GM18526 (cell line): ENCODE measurements around the gene FOXK2.

Experiments used
- POLR2A ChIP-seq: IDR thresholded peaks from 3 replicates; pipeline ENCODE4 v1.6.1; 2011; ENCODE audit not compliant: insufficient read length; ENCODE audit errors: extremely low read depth

The FOXK2 gene

GRCh38 chr17:82551779-82552457 is 32.4 kb downstream of the FOXK2 start:
- TF ChIP-seq POLR2A: no peak

DNA sequence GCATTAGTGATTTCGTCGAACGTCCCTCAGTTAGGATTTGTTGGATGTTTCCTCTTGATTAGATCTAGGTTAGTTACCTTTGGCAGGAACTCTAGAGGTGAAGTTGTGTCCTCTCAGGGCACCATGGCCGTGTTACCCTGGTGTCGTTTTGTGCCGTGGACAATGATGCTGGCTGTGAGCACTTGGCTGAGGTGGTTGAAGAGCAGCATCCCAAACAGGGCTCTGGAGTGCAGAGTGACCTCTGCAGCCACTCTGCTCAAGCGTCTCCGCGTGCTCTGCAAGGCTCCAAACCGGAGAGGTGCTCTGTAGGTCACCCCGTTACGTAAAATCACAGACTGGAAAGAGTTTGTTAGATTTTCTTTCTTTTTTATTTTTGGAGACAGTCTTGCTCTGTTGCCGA is 33.0 kb downstream of the FOXK2 start:
- no peak for TF ChIP-seq POLR2A

GRCh38 chr17:82553210-82553930 is 33.8 kb downstream of the FOXK2 start:
- no peak for TF ChIP-seq POLR2A

GRCh38 chr17:82559566-82560251 is 40.2 kb downstream of the FOXK2 start:
- TF ChIP-seq POLR2A: no peak

DNA sequence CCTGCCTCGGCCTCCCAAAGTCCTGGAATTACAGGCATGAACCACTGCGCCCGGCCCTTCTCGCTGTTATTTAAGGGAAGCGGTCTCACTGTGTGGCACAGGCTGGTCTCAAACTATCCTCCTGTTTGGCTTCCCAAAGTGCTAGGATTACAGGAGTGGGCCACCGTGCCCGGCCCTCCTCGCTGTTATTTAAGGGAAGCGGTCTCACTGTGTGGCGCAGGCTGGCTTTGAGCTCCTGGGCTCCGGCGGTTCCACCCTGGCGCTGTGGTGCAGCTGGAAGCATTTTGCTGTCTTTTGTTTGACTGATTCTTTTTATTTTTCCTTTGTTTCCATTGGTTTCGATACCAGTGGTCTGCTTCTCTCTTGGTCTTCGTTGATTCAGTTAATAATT is 40.7 kb downstream of the FOXK2 start:
- no peak for TF ChIP-seq POLR2A

- TF ChIP-seq POLR2A: no peak
These were observed 41.4 kb downstream of the FOXK2 start for GRCh38 chr17:82560802-82561428.

DNA sequence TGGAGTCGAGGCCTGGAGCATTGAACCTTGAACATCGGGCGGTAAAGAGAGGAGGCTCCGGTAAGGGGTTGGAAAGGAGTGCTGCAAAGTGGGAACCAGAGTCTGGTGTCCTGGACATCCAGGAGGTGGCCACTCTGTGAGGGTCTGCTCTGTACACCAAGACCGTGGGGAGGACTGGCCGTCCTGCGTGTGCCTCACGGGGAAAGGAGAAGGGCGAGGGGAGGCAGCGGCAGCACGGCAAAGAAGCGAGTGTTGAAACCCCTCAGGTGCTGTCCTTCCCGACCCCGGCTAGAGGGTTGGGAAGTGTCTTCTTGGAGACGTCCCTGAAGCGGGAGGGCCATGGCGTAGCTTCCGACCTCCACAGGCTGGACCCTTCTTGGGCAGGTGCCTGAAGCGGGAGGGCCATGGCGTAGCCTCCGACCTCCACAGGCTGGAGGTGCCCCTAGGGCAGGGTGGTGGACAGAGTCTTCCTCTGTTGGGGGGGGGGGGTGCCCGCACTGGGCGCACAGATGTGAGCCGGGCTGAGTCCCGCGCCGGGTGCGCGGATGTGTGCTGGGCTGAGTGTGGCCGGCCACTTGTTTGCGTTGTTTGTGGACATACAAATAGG is 42.0 kb downstream of the FOXK2 start:
- TF ChIP-seq POLR2A: no peak

GRCh38 chr17:82563318-82563717 is 43.8 kb downstream of the FOXK2 start:
- TF ChIP-seq POLR2A: no peak

- no peak for TF ChIP-seq POLR2A
These were observed 44.7 kb downstream of the FOXK2 start for GRCh38 chr17:82564241-82564640.

- TF ChIP-seq POLR2A: no peak
These were observed 46.0 kb downstream of the FOXK2 start for GRCh38 chr17:82565551-82565950.

DNA sequence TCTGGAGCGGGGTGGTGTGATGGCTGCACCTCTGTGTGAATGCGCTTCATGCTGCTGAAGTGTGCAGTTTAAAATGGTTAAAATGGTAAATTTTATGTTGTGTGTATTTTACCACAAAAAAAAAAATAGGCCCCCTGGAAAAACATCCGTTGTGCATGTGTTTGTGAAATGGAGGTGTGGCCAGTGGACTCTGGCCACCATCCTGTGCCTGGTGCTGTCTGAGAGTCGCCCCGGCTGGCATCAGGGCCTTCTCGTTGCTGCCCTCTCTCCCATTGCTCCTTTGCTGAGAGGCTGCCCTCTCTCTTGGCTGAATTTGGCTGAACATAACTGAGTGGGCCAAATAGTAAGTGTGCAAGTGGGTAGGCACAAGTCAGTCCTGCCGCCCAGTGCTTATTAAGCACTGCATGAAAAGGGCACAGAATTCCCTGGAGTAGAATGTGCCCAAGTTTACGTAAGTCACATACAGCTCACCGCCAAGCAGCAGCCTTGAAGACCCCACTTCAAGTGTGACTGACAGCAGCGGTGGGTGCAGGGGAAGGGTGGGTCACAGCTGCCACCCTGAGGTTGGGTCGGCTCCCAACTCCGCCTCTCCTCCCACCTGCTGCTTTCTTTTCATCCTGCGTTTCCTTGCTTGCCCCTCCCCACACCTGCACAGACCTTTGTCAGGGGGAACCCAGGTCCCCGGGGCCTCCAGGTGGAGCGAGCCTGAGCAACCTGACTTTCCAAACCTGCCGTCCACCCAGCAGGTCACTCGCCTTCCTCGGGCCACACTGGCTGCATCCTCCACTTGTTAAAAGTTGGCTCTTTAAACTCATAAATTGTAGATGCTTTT is 46.8 kb downstream of the FOXK2 start:
- no peak for TF ChIP-seq POLR2A

DNA sequence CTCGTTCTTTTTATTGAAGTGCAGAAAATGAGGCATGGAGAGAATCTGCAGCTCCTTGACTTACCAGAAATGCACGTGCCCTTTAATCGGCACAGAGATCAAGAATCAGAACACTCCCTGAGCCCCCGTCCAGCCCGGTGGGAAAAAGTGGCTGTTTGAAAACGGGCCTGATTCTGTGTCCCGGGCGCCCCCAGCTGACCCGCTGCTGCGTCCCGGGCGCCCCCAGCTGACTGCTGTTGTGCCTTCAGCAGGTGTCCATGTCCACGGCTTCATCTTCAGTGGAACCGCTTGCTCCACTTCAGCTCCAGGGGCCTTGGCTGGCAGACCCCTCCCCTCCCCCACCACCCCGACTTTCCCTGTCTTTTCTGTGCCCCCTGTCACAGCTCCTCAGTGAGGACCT is 47.8 kb downstream of the FOXK2 start:
- no peak for TF ChIP-seq POLR2A

GRCh38 chr17:82568997-82569393 is 49.5 kb downstream of the FOXK2 start:
- TF ChIP-seq POLR2A: no peak

- no peak for TF ChIP-seq POLR2A
These were observed 50.1 kb downstream of the FOXK2 start for GRCh38 chr17:82569621-82570020.
